Measurements from ENCODE around the gene ZNF365.
A peak's percentile ranks its signal among the peaks of the same experiment; 100 is the strongest.
"Not testable (repeated sequence)": the region's sequence is repeated elsewhere in the genome, so short reads cannot be mapped to it uniquely, and the experiment has no call there.

The ZNF365 gene, protein sequence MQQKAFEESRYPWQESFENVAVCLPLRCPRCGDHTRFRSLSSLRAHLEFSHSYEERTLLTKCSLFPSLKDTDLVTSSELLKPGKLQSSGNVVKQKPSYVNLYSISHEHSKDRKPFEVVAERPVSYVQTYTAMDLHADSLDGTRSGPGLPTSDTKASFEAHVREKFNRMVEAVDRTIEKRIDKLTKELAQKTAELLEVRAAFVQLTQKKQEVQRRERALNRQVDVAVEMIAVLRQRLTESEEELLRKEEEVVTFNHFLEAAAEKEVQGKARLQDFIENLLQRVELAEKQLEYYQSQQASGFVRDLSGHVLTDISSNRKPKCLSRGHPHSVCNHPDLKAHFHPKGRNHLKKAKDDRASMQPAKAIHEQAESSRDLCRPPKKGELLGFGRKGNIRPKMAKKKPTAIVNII

DNA sequence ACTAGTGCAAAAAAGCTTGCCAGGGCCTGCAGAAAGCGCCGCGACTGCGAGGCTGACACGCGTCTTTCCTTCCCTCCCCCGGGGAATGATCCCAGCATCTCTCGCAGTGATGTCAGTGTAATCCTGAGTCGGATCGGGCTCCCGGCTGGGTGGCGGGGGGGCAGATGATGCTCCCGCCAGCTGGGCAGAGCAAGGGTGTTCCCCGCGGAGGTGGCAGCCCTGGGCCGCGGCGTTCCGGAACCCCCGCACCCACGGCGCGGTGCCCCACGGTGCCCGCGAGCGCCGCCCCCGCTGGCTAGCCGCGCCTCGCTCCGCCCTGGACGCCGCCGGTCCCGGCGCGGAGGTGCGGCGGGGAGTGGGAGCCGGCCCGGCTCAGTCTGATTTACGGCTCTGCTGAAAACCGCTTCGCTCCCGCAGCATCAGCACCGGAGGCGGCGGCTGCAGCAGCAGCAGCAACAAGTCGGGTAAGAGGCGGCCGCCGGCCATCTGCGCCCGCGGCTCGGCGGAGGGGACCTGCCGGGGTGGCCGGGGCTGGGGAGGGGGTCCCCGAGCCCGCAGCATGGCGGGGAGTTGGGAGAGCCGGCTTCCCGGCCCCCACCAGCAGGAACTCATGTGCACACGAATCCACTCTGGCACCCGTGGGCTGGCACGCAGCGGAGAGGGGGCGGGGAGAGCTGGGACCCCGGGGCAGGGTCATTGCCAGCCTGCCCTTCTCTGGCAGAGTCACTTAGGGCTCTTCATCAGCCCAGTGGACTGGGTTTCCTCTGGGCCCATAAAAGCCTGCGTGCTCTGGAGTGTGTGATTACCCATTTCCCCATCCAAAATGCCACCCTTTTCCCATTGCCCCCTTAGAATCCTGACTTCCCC lies at the start of gene ZNF365:
Gene ZNF365 (plus strand): TSS at position 375 of the 867 bp plus-strand sequence. CDS start 1,825 bp downstream, outside the sequence.
- DNase-seq, result peak; percentile 5 to 24

DNA sequence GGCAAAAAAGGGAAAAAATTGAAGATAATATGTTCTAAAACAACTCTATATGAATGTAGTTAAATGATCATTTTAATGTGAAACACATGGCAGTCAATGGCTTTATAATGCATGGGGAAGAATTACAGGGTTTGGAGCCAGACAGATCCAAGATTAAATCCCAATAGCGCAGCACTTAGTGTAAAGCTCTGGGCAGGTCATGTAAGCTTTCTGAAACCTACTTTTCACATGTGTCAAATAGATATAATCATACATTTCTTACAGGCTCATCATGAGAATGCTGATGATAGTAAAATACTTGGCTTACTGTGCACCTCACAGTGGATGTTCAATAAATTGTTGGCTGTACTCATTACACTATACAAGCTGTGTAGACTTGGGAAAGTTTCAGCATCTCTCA lies 48.0 kb upstream of the ZNF365 start:
- DNase-seq, result no peak

DNA sequence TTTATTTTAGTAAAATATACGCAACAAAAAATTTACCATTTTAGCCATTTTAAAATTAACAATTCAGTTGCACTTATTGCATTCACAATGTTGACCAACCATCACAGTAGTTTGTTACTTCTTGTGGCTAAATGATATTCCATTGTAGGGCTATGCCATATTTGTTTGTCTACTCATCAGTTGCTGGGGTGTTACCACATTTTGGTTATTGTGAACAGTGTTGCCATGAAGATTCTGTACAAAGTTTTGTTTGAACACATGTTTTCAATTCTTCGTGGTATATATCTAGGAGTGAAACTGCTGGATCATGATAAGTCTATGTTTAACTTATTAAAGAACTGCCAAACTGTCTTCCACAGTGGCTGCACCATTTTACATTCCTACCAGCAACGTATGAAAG lies 46.3 kb upstream of the ZNF365 start:
- no peak for DNase-seq

DNA sequence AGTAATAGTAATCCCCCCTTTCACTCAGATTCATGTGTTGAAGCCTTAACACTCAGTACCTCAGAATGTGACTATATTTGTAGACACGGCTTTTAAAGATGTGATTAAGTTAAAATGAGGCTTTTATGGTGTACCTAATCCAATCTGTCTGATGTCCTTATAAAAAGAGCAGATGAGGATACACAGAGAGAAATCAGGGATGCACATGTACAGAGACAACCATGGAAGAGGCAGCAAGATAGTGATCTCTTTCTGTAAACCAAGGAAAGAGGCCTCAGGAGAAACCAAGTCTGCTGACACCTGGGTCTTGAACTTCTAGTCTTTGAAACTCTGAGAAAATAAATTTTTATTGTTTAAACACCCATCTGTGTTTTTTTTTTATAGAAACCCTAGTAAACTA lies 44.0 kb upstream of the ZNF365 start:
- DNase-seq, result no peak

DNA sequence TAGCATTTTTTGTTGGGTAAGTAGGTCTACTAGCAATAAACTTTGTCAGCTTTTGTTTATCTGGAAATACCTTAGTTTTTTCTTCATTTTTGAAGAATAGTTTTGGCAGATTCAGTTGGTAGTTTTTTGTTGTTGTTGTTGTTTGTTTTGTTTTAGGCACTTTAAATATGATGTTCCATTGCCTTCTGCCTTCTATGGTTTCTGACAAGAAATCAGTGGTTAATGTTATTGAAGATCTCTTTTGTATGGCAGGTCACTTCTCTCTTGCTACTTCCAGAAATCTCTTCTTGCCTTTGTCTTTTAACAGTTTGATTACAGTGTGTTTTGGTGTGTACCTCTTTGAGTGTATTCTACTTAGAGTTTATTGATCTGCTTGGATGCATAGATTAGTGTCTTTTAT lies 41.8 kb upstream of the ZNF365 start:
- no peak for DNase-seq

DNA sequence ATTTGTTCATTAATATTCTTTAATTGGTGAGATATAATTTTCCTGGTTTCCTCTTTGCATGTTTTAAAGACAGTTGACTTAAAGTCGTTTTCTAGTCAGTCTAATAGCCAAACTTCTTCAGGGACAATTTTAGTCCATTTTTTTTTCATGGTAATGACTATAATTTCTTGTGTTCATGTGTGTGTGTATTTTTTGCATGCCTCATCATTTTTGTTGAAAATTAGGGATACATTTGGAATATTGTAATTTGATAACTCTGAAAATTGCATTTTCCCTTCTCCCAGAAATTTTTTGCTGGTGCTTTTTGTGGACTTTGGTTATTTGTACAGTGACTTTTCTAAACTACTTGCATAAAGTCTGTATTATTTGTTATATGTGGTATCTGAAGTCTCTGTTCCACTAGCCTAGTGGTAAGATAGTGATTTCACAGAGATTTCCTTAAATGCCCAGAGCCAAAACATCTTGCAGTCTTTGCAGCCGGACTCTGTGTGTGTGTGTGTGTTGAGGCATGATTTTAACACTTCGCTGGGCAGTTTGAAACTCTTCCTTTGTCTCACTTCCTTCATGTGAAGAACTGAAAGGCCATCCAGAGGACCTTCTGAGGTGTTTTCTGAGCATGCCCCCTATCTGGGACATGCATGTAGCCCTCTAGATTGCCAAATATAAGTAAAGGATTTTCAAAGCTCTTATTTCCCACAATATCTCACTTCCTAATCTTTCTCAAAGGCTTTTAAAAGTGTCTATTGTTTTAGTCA lies 40.9 kb upstream of the ZNF365 start:
- DNase-seq, result no peak

DNA sequence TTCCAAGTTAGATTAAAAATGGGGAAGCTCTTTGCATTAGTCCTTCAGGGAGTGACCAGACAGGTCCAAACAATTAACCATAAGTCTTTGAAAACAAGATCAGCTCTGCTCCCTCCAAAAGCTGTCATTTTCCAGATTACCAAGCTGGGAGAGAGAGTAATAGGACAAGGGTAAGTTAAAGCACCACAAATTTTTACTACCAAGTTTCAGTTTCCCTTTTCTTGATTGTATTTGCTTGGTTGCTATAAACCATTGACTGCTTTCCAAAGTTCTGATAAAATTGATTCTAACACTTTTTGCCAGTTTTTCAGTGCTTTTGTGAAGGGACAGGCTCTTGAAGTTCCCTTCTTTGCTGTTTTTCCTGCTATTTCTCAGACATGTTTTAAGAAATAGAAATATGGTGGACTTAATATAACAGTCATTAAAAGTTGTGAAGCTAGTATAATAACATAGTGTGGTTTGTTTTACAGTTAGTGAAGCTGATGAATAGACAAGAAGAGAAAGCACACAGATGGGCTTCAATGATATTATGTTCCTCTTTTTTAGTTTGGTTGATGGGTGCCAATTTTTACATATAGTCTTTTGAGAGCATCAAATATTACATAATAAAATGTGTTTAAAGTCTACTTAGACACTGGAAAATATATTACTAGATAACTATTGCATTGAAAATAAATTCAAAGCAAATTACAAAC lies 40.0 kb upstream of the ZNF365 start:
- no peak for DNase-seq

DNA sequence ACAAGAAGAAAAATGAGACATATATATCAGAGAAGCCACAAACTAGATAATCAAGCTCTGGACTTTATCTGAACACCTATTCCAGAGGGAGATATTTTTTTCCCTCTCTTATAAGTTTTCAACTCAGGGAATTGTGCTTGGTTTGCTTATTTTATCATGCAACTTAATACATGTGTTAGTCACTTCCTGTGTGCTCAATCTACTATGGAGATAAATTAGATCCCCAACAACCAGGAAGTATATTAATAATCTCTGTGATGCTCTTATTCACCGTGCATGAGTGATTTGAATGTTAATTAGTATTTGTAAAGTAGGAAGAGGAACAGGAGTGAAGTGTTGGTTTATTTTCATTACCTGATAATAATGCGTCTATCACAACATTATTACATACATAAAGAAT lies 38.8 kb upstream of the ZNF365 start:
- DNase-seq, result no peak

DNA sequence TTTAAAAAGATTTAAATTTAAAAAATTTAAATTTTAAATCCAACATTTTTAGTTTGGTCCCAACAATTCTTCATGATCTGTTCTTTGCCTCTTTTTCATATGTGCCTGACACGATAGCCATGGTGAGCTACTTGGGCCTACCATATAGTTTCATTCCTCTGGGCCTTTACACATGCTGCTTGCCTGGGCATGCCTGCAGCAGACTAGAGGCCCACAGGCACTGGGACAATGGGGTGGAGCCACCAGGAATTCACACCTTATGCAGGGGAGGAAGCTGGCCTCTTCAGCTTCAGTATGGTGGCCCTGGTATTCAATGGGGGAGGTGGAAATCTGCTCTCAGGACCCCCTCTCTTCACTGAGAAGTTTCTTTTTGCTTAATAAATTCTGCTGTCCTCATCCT lies 37.8 kb upstream of the ZNF365 start:
- no peak for DNase-seq

DNA sequence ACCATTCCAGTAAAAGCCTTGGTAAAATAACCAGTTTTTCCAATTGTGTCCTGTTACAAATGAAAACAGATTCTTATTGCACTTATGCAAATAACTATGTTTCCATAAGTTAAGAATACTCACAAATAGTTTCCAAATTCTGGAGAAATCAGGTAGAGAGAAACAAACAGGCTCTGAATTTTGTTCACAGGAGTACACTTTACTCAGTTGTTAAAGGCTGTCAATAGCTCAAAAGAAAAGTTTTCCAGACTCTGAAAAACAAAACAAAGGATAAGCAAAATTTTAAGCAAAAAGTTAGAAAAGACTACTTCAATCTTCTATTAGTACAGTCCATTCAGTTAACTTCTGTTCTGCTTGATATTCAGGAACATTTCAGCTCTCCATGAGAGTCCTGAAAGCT lies 32.8 kb upstream of the ZNF365 start:
- no peak for DNase-seq

DNA sequence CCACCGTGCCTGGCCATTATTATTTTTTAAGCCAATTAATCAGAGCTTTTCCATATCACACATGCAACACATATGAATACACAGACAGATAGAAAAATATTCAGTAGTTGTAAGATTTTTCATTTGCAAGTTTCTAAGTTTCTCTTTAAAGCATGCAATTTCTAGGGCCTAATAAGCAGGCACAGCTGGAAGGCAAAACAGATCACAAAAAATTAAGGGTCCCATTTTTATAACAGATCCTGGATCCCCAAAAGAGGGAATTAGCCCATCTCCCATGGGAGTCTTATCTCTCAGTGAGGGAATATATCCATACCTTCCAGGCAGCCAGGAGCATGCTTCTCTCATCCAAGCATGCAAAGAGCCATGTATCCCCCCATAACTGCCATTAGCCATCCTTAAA lies 31.2 kb upstream of the ZNF365 start:
- DNase-seq, result no peak

DNA sequence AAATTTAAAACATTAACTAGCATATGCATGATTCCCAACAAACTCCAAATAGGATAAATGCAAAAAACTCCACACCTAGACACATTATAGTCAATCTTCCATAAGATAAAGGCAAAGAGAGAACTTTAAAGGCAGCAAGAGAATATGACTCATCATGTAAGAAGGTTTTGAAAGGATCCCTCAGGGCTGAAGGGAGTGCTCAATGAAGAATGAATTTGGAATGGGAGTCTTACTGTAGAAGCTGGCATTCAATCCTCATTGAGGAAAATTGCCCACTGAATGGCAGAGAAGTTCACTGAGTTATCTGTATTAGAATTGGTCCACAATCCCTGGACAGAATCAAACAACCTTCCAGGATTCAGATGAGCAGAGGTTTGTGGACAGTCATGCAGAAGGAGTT lies 26.1 kb upstream of the ZNF365 start:
- no peak for DNase-seq

DNA sequence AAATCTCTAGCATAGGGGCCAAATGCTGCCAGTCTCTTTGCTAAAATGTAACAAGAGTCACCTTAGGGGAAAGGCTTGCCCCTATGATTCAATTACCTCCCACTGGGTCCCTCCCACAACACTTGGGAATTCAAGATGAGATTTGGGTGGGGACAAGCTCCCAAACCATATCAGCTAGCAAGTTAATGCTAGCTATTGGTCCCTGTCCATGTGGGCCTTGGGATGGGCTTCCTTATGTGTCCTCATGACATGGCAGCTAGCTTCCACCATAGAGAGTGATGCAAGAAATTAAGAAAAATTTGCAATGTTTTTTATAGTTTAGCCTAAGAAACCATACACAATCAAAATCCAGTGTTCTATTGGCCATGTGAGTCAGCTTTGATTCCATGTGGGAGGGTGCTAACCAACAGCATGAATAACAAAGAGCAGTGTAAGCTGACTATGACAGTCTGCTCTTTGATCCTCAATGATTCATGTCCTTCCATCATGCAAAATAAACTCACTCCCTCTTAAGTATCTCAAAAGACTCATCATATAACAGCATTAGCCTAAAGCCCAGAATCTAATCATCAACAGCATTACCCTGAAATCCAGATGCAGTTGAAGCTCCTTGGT lies 21.7 kb upstream of the ZNF365 start:
- DNase-seq, result no peak

DNA sequence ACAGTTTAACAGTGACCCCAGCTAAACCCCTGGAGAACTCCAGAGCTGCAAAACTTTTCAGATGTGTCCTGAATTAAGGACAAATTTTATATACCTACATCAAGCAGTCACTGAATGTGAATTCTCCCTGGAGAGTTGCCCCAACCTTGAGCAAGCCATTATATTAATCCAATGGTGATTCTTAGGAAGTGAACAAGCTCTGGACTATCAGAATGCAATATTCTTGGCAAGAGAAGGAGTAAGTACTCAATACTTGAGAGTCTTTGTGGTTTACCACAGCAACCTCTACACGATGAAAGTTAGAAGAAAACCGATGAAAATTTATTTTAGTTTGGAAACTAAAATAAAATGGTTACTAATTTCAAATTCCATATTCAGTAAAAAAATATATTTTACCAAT lies 19.3 kb upstream of the ZNF365 start:
- DNase-seq, result no peak

DNA sequence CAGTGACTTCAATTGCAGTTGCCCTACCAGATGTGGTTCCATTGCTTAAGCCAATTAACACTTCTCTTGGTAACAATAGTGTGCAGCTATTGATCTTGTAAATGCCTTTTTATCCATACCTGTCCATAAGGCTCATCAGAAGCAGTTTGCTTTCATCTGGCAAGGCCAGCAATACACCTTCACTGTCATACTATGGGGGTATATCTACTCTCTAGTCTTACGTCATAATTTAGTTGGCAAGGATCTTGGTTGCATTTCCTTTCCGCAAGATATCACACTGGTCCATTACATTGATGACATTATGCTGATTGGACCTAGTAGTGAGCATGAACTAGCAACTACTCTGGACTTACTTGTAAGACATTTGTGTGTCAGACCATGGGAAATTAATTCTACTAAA lies 17.7 kb upstream of the ZNF365 start:
- no peak for DNase-seq

DNA sequence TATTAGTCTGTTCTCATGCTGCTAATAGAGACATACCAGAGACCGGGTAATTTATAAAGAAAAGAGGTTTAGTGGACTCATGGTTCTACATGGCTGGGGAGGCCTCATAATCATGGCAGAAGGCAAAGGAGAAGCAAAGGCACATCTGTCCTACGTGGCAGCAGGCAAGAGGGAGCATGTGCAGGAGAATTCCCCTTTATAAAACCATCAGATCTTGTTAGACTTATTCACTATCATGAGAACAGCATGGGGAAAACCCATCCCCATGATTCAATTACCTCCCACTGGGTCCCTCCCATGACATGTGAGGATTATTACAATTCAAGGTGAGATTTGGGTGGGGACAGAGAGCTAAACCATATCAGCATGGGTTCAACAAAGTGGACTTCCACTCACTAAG lies 16.0 kb upstream of the ZNF365 start:
- not testable (repeated sequence) for DNase-seq

DNA sequence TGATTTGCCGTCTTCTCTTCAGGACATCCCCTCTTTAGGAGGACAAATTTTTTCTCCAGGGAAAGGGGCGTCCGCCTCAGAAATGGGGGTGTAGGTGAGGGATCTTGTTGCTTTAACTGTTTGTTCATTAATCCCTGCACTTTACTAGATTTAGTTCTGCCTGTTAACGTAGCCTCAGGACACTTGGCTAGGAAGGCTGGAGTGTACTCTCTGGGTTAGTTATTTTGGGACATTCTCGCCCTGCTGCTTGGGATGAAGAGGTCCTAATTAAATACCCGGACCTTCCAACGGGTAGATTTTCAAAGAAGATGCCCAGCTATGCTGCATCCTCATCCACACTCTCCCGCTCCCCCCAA lies 552 bp upstream of the ZNF365 start:
- DNase-seq, result no peak

DNA sequence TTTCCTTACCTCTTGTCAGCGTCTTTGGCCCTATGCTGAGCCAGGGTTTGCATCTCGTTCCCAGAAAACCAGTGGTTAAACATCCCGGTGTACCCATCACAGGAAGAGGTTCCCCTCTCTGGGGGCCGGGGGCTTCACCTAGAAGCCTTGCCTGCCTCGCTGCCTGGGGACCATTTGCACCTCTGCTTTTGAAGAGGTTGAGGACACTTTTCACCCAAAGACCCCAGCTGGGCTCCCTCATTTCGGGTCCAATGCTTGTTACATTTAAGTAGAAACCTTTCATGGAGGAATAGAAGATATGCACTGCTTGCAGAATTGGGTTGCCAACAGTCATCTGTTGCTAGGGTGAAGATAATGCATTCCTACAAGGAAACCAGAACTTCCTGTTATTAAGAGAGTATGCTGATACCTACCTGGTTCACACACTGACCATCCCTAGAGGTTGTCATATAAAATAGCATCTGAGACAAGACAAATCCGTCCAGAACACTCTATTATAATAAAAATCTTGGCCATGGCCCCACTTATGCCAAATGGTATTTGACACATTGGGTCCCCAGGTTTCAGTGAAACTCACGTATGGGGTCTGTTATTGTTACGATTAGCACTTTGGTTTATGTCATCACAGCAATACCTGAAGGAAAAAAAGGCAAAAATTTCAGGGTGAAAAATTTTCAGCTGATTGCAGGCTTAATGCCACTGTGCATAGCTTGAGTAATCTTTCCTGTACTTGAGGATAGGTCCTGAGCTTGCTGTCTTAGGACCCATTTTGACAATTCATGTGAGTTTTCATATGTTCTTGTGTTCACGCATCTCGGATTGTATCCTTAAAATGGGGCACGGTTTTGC lies 917 bp downstream of the ZNF365 start:
- peak in 1 of 2 experiments; percentile 4 for DNase-seq

DNA sequence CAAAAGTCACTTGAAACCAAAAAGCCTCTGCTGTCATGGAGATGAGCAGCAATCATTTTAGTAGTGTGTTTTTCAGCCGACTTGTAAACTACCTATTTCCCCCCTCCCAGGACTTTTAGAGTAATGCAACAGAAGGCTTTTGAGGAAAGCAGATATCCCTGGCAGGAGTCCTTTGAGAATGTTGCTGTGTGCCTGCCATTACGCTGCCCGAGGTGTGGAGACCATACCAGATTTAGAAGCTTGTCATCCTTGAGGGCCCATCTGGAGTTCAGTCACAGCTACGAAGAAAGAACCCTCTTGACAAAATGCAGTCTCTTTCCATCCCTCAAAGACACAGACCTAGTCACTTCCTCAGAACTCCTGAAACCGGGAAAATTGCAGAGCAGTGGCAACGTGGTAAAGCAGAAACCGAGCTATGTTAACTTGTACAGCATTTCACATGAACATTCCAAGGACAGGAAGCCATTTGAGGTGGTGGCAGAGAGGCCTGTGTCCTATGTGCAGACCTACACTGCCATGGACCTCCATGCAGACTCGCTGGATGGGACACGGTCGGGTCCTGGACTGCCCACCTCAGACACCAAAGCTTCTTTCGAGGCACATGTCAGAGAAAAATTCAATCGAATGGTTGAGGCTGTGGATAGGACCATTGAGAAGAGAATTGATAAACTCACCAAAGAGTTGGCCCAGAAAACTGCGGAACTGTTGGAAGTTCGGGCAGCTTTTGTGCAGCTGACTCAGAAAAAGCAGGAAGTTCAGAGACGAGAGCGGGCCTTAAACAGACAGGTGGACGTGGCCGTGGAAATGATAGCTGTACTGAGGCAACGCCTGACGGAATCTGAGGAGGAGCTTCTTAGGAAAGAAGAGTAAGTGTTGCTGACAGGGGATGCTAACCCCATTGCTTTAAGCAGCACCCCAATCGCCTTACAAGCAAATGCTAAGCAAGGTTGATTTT lies 2.2 kb downstream of the ZNF365 start:
- peak in 1 of 2 experiments; percentile 32 for DNase-seq

DNA sequence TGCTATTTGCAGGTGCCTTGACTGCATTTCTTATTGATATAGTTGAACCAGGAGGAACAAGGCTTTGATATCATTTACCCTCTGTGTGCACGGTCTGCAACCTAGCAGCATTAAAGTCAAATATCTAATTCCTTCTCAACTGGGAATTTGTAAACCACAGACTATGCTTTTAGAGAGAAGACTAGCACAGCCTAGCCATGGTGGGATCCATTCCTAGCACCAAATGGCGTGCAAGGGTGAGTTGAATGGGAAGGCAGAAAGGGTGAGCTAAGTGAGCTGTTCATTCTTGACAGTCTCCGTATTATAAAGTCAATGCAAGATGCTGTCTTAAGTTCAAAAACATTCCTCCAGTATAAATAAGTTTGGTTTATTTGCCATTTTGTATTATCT lies 2.9 kb downstream of the ZNF365 start:
- no peak for DNase-seq

Data from NCI-H524 (cell line).